Sigmoid colon (tissue), 7 donors: ENCODE results near the gene NTF3. TPM values are rescaled to one million over a fixed set of nuclear protein-coding genes. Genes with fewer than 3 reads are reported as not detected.
A peak's percentile ranks its signal among the peaks of the same experiment; 100 is the strongest.

Experiments used
- DNase-seq: peaks from one replicate; pipeline ENCODE4 v3.0.0-alpha.2; 2019
- H3K27ac ChIP-seq, 4 donors: fragments of 200-600 bp; sonication (generic); one replicate each; pipeline ENCODE4 v1.5.1; 2016 to 2019; ENCODE audit warnings: mild to moderate bottlenecking in 1 of 4
- H3K27me3 ChIP-seq, 3 donors: fragments of 200-600 bp; sonication (generic); one replicate each; pipeline ENCODE4 v1.5.1; 2019; ENCODE audit warnings: mild to moderate bottlenecking in 1 of 3
- H3K36me3 ChIP-seq, 4 donors: fragments of 200-600 bp; sonication (generic); one replicate each; pipeline ENCODE4 v1.5.1; 2016 to 2019
- H3K4me1 ChIP-seq, 4 donors: fragments of 200-600 bp; sonication (generic); one replicate each; pipeline ENCODE4 v1.5.1; 2017 to 2019
- H3K4me3 ChIP-seq, 4 donors: fragments of 200-600 bp; sonication (generic); one replicate each; pipeline ENCODE4 v1.5.1; 2017 to 2019; ENCODE audit warnings: mild to moderate bottlenecking in 2 of 4, moderate library complexity in 1 of 4
- H3K9me3 ChIP-seq, 4 donors: fragments of 200-600 bp in 3 of 4; sonication (generic) in 3 of 4; one replicate each; pipeline versions ENCODE4 v1.5.1 to v1.6.1; 2013 to 2019
- EP300 ChIP-seq, 4 donors: sonication (generic); formaldehyde crosslinking; IDR thresholded peaks; one replicate each; pipeline ENCODE4 v1.6.1; 2017; ENCODE audit warnings: antibody characterized with exemption in 4 of 4
- POLR2A ChIP-seq, 2 donors: fragments of 450-650 bp; IDR thresholded peaks; one replicate each; pipeline ENCODE4 v1.6.1; 2016; ENCODE audit warnings: antibody characterized with exemption in 2 of 2, mild to moderate bottlenecking in 2 of 2, moderate library complexity in 2 of 2
- POLR2AphosphoS5 ChIP-seq, 4 donors: sonication (generic); formaldehyde crosslinking; IDR thresholded peaks; one replicate each; pipeline ENCODE4 v1.6.1; 2017; ENCODE audit warnings: antibody characterized with exemption in 4 of 4
- WGBS, 2 donors: extraction: QIAGEN DNeasy Blood & Tissue Kit; methylation state at CpG; one replicate each; pipeline ENCODE4 v1.1.7; 2013; 5-methylcytosine and 5-hydroxymethylcytosine counted together
- intact Hi-C: fragments of 100-400 bp; cut with DNase I; formaldehyde crosslinking; loops from one replicate; pipeline ENCODE4 v1.15.1; 2023
- polyA plus RNA-seq, 3 donors: library from polyadenylated mRNA; stranded (reverse); fragments of 200-250 nt; gene quantifications; one replicate each; pipeline ENCODE4 v1.2.3, GENCODE V29; 2013
- total RNA-seq, 4 donors: library from RNA; depleted of rRNA; stranded (reverse); fragments of >200 nt; gene quantifications; one replicate each; pipeline ENCODE4 v1.1.0, GENCODE V29; 2016
- TF ChIP-seq, protein P1 (sequence below), 4 experiments: fragments of 450-650 bp in 3 of 4; fragments of 200-600 bp in 1 of 4; IDR thresholded peaks; one replicate each; pipeline ENCODE4 v1.5.1; 2016 to 2019; ENCODE audit warnings: antibody characterized with exemption in 4 of 4, mild to moderate bottlenecking in 3 of 4, moderate library complexity in 2 of 4
- donor health status: healthy with polysubstance abuse.
- donor health status: Bipolar disorder and iron deficiency.
- donor health status: healthy.

The NTF3 gene
- total and polyA plus RNA-seq, 7 donors: 0.71 to 1.8 (median 0.95) TPM; not detected in 2

DNA sequence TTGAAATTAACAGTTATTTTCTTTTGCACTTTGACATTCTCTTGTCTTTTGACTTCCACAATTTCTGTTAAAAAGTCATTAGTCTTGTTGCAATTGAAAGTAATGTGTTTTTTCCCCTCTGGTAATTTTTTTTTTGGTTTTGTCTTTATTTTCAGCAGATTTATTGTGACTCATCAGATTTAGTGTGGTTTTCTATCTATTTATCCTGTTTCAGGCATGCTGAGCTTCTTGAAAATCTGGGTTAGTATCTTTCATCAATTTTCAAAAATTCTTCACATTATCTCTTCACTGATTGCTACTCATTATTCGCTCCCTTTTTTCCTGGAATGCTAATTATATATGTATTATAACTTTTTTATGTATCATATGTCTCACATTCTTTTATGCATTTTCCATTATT lies 15.3 kb upstream of the NTF3 start:
- no peaks in the 10 kb centered on the region for H3K4me1 ChIP-seq
- H3K4me3 ChIP-seq: no peak overlapping the region
- no peak for TF ChIP-seq POLR2A (IDR thresholded peaks at IDR 0.05)
- TF ChIP-seq POLR2AphosphoS5 (IDR thresholded peaks at IDR 0.05): no peak
- no peak for TF ChIP-seq EP300 (IDR thresholded peaks at IDR 0.05)
- no peak overlapping the region for H3K27ac ChIP-seq
- H3K36me3 ChIP-seq: no peaks in the 10 kb centered on the region
- H3K27me3 ChIP-seq: peaks cover 0 to 6% (median 0%) of the 10 kb centered on the region in 3 donors
- no peak for DNase-seq
- intact Hi-C loops: no loop called here
- 95 to 97% methylated on average over 1 of the region's 1 CpG for WGBS, 2 donors
- peaks cover 0 to under 1% (median 0%) of the 10 kb centered on the region in 4 donors for H3K9me3 ChIP-seq

- intact Hi-C loops: no loop called here
- Histone ChIP-seq H3K27ac (no peak overlapping the region), H3K4me1 (no peaks in the 10 kb centered on the region), H3K27me3 (peaks cover 0 to 6% (median 0%) of the 10 kb centered on the region in 3 donors), H3K36me3 (no peaks in the 10 kb centered on the region), H3K9me3 (no peaks in the 10 kb centered on the region), H3K4me3 (no peak overlapping the region)
- TF ChIP-seq POLR2AphosphoS5 (IDR thresholded peaks at IDR 0.05) (no peak), EP300 (IDR thresholded peaks at IDR 0.05) (no peak), POLR2A (IDR thresholded peaks at IDR 0.05) (no peak)
- TF ChIP-seq, protein P1, sequence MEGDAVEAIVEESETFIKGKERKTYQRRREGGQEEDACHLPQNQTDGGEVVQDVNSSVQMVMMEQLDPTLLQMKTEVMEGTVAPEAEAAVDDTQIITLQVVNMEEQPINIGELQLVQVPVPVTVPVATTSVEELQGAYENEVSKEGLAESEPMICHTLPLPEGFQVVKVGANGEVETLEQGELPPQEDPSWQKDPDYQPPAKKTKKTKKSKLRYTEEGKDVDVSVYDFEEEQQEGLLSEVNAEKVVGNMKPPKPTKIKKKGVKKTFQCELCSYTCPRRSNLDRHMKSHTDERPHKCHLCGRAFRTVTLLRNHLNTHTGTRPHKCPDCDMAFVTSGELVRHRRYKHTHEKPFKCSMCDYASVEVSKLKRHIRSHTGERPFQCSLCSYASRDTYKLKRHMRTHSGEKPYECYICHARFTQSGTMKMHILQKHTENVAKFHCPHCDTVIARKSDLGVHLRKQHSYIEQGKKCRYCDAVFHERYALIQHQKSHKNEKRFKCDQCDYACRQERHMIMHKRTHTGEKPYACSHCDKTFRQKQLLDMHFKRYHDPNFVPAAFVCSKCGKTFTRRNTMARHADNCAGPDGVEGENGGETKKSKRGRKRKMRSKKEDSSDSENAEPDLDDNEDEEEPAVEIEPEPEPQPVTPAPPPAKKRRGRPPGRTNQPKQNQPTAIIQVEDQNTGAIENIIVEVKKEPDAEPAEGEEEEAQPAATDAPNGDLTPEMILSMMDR (IDR thresholded peaks at IDR 0.05): no peak
- no peak for DNase-seq
Observed at GRCh38 chr12:5417500-5417899, 14.4 kb upstream of the NTF3 start.

- WGBS, 2 donors: 22 to 28% methylated on average over 14 of the region's 14 CpGs
- H3K4me3 ChIP-seq: no peak overlapping the region
- TF ChIP-seq POLR2AphosphoS5 (IDR thresholded peaks at IDR 0.05) (no peak), POLR2A (IDR thresholded peaks at IDR 0.05) (no peak), EP300 (IDR thresholded peaks at IDR 0.05) (no peak)
- TF ChIP-seq, protein P1 (IDR thresholded peaks at IDR 0.05): peak in 2 of 4 experiments; percentile 16 to 27
- peaks cover 21 to 61% (median 38%) of the 10 kb centered on the region in 3 donors for H3K27me3 ChIP-seq
- H3K4me1 ChIP-seq: peaks cover 0 to 36% (median 32%) of the 10 kb centered on the region in 4 donors
- no peak overlapping the region for H3K27ac ChIP-seq
- no peaks in the 10 kb centered on the region for H3K36me3 ChIP-seq
- DNase-seq: no peak
- intact Hi-C loops: no loop called here
- no peaks in the 10 kb centered on the region for H3K9me3 ChIP-seq
Observed at GRCh38 chr12:5428332-5429221, 3.3 kb upstream of the NTF3 start.

GRCh38 chr12:5429741-5430557 lies 2.0 kb upstream of the NTF3 start:
- Histone ChIP-seq H3K9me3 (no peaks in the 10 kb centered on the region), H3K27ac (no peak overlapping the region), H3K27me3 (peaks cover 21 to 74% (median 51%) of the 10 kb centered on the region in 3 donors), H3K4me3 (peak overlapping the region in 1 of 4 donors; percentile 44), H3K4me1 (peaks cover 0 to 38% (median 35%) of the 10 kb centered on the region in 4 donors), H3K36me3 (no peaks in the 10 kb centered on the region)
- DNase-seq: no peak
- 31 to 44% methylated on average over 23 of the region's 23 CpGs for WGBS, 2 donors
- intact Hi-C loops: loop anchor here (10.0 kb wide), 1 partner anchor 365 kb away; no protein-coding TSS in a partner anchor
- TF ChIP-seq POLR2AphosphoS5 (IDR thresholded peaks at IDR 0.05) (no peak), EP300 (IDR thresholded peaks at IDR 0.05) (no peak), POLR2A (IDR thresholded peaks at IDR 0.05) (no peak)
- TF ChIP-seq, protein P1 (IDR thresholded peaks at IDR 0.05): no peak
